Mesenteric fat pad (tissue), 1 donor: ENCODE measurements around the gene LRRC75B. TPM values are rescaled to one million over a fixed set of nuclear protein-coding genes. Genes with fewer than 3 reads are reported as not detected.
A peak's percentile ranks its signal among the peaks of the same experiment; 100 is the strongest.
"Not testable (repeated sequence)": the region's sequence is repeated elsewhere in the genome, so short reads cannot be mapped to it uniquely, and the experiment has no call there.

Source experiments
- DNase-seq: peaks from one replicate; pipeline ENCODE4 v3.0.0-alpha.2; 2020; ENCODE audit warnings: low spot score
- long read RNA-seq: library from polyadenylated mRNA; unstranded; transcript quantifications from one replicate; pipeline ENCODE4 v2.0.0, GENCODE V29; 2020
- total RNA-seq: library from RNA; stranded (reverse); fragmentation: NEBNext Ultra II Directional; extraction: Animal tissue kit (Norgen Biotek cat#: 25700); gene quantifications from one replicate; pipeline ENCODE4 v1.2.1, GENCODE V29; 2021
- donor health status: DM: yes; HTN: yes; CAD: no.

Gene LRRC75B, protein sequence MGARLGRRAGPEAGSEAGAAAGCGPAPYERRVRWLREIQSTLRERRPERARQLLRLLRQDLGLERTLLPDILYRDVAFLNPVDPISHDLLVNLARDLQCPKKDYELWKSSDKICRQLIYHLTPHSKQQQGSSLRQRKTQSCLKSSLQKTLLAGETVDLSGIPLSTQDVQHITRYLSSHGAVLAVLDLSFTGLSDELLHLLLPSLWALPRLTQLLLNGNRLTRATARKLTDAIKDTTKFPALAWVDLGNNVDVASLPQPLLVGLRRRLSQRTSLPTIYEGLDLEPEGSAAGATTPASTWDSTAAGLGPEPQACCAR
- total RNA-seq, result 6.0 TPM
- long read RNA-seq, partial matches to known transcripts, result 0 of 3 reads
- long read RNA-seq, other reads (novel, unspliced or antisense), result 2 of 3 reads

DNA sequence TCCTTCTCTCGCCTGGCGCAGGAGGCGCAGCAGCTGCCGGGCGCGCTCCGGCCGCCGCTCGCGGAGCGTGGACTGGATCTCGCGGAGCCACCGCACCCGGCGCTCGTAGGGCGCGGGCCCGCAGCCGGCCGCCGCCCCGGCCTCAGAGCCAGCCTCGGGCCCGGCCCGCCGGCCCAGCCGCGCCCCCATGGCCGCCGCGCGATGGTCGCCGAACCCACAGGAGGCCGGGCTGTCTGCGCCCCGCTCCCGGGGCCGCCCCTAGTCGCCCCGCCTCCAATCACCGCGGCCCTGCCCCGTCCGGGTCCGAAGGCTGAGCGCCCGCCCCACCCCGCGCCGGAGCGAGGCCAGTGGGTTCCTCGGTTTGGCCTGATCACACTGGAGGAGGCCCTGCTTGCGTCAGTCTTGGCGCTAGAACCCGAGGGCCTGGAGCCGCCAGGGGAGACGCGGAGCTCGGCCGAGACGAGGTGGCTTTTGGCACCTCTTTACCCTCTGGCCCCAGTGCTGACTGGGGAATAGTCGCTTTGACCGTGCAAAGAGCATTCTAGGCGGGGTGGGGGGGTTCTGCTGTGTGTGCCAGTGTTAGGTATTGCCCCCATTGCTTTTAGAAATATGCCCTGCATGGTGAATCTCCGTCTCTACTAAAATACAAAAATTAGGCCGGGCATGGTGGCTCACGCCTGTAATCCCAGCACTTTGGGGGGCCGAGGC is at the start of gene LRRC75B:
LRRC75B (minus strand) TSS at position 223 of the 708 bp plus-strand sequence; CDS start at position 189, 34 bp downstream.
- DNase-seq, result peak; percentile 96

DNA sequence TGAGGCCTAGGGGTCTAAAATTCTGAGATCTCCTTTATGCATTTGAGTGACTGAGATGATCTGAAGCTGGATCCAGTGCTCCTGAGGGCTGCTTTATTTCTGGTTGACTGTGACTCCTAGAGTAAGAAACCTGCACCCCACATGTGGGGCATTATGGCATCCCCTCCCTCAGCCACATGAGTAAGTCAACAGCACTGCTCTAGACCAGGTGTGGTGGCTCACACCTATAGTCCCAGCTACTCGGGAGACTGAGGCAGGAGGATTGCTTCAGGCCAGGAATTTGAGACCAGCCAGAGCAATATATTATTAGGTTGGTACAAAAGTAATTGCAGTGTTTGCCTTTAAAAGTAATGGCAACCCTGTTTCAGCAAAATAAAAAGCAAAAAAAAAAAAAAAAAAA is 49.4 kb upstream of the LRRC75B start:
- not testable (repeated sequence) for DNase-seq

DNA sequence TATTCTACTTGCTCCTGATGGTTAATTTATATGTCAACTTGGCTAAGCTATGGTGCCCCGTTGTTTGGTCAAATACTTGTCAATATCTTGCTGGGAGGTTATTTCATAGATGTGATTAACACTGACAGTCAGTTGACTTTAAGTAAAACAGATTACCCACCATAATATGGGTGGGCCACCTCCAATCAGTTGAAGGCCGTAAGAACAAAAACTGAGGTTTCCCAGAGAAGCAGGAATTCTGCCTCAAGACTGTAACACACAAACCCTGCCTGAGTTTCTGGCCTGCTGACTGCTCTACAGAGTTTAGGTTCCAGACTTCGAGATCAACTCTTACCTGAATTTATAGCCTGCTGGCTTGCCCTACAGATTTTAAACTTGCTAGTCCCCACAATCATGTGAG is 43.6 kb upstream of the LRRC75B start:
- DNase-seq, result not testable (repeated sequence)

DNA sequence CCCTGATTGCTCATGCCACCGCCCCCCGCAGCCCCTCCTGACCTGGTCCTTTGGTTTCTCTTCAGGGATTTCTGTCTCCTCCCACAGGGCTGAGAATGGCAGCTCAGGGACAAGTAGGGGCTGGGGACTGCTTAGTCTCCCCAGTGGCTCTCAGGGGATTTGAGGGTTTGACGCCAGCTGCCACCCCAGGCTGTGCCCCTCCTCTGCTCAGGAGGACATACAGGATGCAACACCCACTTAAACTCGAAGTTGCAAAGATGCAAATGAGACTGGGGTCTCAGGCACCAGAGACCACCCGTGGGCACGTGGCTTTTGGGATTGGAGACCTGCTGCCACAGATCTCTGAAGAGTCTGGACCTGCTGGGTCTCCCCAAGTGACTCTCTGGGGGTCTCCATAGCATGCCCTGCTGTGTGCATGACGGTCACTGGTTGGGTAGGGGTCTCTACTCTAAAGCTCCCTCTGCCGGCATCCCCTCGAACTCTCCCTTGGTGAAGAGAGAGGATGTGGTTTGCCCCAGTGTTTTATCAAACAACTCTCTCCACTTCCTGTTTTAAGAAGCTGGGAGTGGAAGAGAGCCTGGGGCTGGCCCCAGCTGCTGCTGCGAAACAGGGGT is 42.0 kb upstream of the LRRC75B start:
- not testable (repeated sequence) for DNase-seq

DNA sequence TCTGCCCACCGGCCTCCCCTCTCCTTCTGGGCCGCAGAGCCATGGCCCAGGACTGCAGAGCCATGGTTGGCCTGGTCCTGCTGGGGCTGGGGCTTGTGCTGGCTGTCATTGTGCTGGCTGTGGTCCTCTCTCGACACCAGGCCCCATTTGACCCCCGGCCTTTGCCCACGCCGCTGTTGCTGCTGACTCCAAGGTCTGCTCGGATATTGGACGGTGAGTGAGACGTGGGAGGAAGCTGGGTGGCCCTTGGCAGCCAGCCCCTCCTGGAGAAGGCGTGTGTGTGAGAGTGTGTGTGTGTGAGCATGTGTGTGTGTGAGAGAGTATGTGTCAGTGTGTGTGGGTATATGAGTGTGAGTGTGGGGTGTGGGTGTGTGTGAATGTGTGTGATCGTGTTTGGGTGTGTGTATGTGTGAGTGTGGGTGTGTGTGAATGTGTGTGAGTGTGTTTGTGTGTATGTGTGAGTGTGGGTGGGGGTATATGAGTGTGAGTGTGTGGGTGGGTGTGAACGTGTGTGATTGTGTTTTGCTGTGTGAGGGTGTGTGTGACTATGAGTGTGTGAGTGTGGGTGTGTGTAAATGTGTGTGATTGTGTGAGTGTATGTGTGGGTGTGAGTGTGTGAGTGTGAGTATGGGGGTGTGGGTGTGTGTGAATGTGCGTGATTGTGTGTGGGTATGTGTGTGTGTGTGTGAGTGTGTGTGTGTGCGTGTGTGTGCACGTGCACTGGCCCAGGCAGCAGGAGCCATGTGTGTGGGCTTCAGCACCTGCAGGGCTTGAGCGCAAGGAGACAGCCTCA is 40.6 kb upstream of the LRRC75B start:
- not testable (repeated sequence) for DNase-seq

DNA sequence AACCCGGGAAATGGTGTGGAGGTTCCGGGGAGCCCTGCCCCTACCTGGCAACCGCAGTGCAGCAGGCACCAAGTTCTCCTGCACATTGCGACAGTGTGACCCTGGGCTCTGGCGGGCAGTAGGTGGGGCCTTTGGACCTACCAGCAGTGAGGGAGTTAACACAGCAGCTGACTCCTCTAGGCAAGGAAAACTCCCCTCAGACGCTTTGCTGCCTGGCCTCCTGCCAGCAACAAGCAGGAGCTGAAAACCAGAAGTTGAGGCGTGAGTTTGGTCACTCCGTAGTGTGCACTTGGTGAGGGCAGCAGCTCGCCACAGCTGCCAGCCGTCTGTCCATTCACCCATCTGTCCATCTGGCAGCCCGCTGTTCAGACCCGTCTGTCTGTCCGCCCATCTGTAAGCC is 39.8 kb upstream of the LRRC75B start:
- DNase-seq, result not testable (repeated sequence)

DNA sequence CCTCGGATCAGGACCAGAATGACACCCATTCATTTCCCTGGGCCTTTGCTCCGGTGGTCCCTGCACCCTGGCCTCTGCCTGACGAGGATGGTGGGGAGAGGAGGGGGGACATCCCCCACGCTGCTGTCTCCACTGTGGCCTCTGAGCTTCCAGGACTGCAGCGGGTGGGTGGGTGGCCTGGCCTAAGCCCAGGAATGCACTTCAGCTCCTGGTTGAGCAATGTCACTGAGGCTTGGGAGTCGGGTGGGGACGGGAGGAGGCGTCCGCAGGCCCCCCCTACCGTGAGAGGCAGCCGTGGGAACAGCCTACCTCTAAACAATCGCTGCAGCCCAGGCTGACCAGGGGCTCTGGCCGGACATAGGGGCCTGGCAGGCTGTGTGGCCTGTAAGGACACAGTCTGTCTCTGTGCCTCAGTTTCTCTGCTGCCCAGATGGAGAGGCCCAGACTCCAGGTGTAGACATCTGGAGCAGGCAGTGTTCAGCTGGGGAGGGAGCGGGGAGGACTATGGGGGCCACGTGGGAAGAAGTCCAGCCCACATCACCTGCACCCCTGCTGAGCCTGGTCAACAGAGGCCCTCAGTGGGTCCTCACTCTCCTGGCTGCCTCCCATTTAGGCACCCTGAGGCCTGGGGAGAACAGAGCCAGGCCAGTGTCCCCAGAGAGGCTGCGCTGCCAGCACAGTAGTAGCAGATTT is 38.7 kb upstream of the LRRC75B start:
- DNase-seq, result not testable (repeated sequence)

DNA sequence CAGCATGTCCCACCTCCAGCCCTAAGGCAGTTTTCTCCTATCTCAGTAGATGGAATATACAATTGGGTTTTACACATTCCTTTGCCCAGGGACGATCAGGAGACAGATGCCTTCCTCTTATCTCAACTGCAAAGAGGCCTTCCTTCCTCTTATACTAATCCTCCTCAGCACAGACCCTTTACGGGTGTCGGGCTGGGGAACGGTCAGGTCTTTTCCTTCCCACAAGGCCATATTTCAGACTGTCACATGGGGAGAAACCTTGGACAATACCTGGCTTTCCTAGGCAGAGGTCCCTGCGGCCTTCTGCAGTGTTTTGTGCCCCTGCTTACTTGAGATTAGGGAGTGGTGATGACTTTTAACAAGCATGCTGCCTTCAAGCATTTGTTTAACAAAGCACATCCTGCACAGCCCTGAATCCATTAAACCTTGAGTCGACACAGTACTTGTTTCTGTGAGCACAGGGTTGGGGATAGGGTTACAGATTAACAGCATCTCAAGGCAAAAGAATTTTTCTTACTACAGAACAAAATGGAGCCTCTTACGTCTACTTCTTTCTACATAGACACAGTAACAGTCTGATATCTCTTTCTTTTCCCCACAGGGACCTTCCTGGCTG is 38.0 kb upstream of the LRRC75B start:
- DNase-seq, result not testable (repeated sequence)

DNA sequence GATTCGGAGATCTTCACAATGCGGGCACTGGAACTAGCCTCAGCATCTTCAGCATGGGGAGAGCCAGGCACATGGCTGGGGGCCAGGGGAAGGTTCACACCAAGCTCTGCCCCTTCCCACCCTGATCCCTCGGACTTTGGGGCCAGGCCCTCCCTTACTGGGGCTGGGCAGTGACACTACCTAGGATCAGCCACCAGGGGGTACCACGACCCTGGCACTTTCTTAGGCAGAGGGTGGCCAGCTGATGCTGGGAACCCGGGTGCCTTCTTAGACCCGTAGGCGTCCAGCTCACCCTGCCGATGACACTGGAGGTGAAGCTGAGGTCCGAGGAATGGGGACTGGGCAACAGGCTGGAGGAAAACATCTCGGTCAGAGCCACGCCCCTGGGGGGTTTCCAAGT is 36.2 kb upstream of the LRRC75B start:
- DNase-seq, result not testable (repeated sequence)

DNA sequence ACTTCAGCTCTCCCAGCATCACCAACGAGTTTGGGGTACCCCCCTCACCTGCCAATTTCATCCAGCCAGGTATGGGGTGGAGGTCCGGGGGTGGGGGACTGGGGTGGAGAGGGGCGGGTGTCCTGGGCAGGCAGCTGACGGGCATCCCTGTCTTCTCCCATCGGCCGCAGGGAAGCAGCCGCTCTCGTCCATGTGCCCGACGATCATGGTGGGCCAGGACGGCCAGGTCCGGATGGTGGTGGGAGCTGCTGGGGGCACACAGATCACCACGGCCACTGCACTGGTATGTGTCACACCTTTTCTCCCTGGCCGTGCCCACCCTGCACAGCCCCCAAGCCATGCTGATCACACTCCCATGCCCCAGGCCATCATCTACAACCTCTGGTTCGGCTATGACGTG is 35.0 kb upstream of the LRRC75B start:
- DNase-seq, result not testable (repeated sequence)

DNA sequence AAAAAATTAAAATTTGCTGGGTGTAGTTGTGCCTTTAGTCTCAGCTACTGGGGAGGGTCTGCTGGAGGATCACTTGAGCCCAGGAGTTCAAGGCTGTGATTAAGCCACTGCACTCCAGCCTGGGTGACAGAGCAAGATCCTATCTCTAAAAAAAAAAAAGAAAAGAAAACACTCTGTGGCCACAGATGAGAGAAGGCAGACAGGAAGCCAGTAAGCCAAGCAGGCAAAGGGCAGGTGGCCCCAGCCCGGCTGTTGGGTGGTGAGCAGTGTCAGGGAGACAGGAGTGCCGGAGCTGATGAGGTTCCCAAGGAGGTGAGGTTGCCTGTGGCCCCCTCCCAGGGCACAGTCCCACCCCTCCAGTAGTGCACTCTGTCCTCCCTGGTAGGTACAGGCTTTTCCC is 29.7 kb upstream of the LRRC75B start:
- DNase-seq, result not testable (repeated sequence)

DNA sequence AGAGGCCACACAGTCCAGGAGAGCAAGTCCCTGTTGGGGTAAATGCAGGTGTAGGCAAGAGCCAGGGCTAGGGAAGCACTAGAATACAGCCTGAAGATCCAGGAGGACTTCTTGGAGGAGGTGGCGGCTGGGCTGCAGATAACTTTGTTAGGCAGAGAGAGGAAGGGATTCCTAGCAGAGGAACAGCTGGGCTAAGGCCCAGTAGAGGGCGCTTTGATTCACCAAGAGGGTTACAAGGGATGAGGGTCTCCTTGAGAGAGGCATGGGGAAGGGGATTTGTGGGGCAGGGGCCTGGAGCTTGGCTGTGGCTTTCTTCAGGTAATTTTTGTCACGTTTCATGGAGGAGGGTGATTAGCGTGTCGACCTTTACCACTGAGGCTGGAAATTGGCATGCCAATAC is 28.4 kb upstream of the LRRC75B start:
- not testable (repeated sequence) for DNase-seq

DNA sequence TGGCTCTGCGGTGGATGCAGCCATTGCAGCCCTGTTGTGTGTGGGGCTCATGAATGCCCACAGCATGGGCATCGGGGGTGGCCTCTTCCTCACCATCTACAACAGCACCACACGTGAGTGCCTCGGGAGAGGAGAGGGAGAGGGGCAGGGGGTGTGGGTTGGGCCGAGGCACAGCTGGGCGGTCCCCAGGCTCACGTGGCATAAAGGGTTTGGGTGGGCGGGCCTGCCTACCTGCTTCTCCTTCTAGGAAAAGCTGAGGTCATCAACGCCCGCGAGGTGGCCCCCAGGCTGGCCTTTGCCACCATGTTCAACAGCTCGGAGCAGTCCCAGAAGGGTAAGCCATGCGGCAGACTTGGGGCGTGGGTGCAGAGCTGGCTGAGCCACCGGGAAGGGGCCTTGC is 21.9 kb upstream of the LRRC75B start:
- not testable (repeated sequence) for DNase-seq

DNA sequence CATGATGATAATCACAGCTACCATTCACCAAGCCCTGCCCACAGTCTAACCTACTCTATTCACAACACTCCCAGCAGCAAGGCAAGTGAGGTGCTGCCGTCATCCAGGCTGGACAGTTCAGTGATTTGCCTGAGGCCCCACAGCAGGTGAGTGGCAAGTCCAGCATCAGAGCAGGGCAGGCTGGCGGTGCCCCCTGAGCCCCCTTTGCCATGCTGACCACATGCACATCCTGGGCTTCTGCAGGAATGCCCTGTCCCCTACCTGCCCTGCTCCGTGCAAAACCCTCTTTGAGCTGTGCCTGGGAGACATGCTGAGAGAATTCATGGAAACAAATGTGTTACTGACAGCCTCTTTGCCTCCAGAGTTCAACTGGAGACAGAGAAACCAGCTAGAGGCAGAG is 17.0 kb upstream of the LRRC75B start:
- not testable (repeated sequence) for DNase-seq

DNA sequence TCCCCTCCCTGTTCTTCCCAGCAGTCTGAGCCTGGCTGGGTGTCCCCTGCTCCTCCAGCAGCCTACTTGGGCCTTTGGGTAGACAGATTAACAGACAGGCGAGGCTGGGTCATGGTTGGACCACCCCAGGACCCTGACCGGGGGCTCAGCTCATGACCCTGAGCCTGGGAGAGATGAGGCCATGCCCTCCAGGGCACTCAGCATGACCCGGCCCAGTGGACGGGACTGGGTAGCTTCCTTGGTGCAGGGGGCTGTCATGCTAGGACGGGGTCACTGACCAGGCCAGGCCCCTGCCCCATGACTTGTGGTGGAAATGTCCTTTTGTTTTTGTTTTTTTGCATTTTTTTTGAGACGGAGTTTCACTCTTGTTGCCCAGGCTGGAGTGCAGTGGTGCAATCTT is 15.5 kb upstream of the LRRC75B start:
- DNase-seq, result not testable (repeated sequence)

DNA sequence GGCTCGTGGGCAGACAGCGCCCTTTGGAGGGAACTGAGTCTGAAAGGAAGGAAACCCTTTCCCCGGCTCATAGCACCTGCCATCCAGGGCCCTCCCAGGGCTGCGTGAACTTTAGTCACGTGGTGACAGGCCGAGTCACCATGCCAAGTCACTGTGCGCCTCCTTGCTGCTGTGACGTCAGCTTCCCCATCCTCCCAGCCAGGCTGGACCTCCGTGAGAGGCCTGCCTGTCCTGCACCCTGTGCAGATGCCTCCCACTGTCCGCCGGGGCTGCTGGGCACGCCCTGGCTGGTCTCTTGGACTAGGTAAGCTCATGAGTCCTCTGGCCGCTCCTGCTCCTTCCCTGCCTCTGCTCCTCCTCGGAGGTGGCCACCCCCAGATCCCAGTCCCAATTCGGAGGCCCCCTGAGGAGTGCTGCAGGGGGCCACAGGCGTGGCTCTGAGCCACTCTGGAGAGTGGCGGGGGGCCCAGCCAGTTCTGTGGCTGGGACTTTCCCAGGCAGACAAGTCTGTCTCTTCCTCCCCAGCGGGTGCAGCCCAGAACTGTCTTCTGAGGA is 14.6 kb upstream of the LRRC75B start:
- DNase-seq, result not testable (repeated sequence)

DNA sequence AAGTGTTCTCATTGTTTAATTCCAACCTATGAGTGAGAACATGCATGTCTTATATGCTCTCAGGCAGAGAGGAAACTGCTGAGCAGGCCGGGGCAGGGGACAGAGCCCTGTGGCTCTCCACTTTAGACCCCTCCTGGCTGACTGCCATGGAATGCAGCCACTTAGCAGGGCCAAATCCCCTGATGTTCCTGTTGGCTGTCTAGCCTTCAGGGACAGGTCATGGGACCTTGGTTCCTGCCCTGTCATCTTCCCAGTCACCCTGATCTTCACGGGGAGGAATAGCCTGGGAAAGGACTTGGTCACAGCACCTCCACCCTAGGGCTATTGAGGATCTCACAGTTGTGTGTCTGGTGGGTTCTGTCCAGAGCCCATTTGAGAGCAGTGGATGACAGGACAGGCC is 13.5 kb upstream of the LRRC75B start:
- DNase-seq, result not testable (repeated sequence)

DNA sequence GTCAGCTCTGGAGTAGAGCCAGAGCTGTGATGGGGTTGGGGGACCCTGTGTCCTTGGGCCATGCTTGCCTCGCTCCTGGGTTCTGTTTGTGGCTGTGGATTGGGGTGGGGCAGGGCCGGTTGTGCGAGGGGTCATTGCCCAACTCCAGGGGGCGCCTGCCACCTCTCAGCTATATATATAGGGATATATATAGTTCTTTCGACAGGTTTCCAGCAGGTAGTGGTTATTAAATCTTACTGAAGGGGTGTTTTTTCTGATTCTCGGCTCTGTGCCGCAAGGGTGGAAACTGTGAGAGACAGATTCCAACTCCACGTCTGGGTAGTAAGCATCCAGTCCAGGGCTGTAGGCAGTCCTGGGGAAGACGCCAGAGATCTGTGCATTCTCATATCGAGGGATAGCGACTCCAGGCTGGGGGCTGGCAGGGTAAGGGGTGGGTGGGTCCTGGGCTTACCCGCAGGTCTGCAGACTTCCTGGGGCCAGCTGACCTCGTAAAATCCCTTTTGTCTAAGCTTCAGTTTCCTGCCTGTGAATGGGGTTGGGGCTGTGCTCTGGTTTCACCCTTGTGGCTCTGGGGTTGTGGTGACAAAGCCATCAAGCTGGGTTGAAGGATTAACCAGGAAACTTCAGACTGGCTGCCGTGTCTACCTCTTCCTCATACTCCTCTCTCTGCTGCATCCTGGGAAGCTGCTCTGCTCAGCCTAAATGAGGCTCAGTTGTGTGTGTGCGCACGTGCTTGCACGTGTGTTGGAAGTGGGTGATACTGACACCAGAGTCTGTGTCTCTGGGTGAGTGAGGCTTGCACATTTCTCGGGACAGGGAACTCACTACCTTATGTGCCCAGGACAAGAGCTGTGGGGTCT is 11.1 kb upstream of the LRRC75B start:
- not testable (repeated sequence) for DNase-seq
